ENCODE results near the gene CTNNBL1. TPM values are rescaled to one million over a fixed set of nuclear protein-coding genes. Genes with fewer than 3 reads are reported as not detected.
"Not testable (repeated sequence)": the region's sequence is repeated elsewhere in the genome, so short reads cannot be mapped to it uniquely, and the experiment has no call there.

The CTNNBL1 gene
- total RNA-seq, 2 donors from 2014 or later, result 43.6 to 47.7 TPM

DNA sequence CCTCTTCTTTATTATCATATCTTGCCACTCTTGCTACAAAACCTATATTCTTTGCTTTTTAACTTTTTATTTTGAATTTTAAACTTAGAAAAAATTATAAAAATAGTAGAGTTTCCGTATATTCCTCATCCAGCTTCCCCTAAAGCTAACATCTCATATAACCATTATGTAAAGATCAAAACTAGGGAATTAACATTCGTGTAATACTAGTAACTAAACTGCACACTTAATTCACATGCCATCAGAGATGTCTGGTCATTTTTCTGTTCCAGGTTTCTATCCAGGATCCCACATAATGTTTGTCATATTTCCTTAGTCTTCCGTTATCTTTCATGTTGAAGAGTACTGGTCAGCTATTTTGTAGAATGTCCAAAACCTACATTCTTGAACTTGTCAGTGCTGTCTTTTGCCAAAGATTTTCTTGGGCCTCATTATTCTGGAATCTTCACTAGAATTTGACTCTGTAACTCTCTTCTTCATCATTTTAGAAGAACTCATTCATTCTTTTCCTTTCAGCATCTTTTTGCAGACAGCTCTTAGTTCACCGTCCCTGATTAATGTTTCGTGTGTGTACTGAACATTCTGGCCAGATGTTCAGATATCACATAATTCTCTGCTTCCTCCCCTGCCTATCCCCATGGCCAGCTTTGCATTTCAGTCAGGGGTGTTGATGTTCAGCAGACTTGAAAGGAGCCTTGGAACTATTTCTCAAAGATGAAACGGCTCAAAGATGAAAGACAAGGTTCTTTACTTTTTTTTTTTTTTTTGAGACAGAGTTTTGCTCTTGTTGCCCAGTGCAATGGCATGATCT lies 9.4 kb downstream of the CTNNBL1 start:
- no peak overlapping the region for H3K4me3 Mint-ChIP-seq
- H3K36me3 Mint-ChIP-seq (ENCODE audit: low read depth), result peaks cover 2% of the 10 kb centered on the region
- no peaks in the 10 kb centered on the region for H3K9me3 ChIP-seq (ENCODE audit: control insufficient read depth, low read length, poor library complexity, severe bottlenecking)
- no peak for ATAC-seq
- DNase-seq, result no peak
- H3K4me1 Mint-ChIP-seq, result peaks cover 19% of the 10 kb centered on the region
- H3K27me3 Mint-ChIP-seq, result no peaks in the 10 kb centered on the region
- H3K27ac Mint-ChIP-seq, result no peak overlapping the region

DNA sequence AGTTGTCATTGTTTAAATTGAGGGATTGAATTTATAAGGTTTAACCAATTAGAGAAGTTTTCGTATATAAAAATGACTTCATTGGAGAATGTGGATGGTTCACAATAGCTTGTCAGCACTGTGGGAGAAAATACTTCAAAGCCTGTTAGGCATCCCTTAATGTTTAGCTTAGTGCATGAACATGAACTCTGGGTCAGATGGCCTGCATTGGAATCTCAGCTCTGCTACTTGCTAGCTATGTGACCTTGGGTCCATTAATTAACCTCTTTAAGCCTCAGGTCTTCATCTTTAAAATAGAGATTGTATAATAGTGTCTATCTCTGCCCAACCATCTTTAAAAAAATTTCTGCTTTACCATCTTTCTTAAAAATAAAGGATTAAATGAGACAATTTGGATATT lies 11.1 kb downstream of the CTNNBL1 start:
- Mint-ChIP-seq H3K27ac (no peak overlapping the region), H3K36me3 (ENCODE audit: low read depth) (no peaks in the 10 kb centered on the region), H3K4me1 (peaks cover 17% of the 10 kb centered on the region), H3K27me3 (no peaks in the 10 kb centered on the region), H3K4me3 (no peak overlapping the region)
- no peak for ATAC-seq
- no peak for DNase-seq
- no peaks in the 10 kb centered on the region for H3K9me3 ChIP-seq (ENCODE audit: control insufficient read depth, low read length, poor library complexity, severe bottlenecking)

DNA sequence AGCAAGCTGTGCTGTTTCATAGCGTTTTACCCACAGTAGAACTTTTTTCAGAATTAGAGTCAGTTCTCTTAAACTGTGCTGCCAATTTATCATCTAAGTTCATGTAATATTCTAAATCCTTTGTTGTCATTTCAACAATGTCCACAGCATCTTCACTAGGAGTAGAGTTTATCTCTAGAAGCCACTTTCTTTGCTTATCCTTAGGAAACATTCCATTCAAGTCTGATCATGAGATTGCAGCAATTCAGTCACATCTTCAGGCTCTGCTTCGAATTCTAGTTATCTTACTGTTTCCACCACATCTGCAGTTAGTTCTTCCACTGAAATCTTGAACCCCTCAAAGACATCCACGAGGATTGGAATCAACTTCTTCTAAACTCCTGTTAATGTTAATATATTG lies 12.5 kb downstream of the CTNNBL1 start:
- H3K27me3 Mint-ChIP-seq, result no peaks in the 10 kb centered on the region
- no peaks in the 10 kb centered on the region for H3K9me3 ChIP-seq (ENCODE audit: control insufficient read depth, low read length, poor library complexity, severe bottlenecking)
- H3K4me3 Mint-ChIP-seq, result no peak overlapping the region
- no peak for ATAC-seq
- H3K27ac Mint-ChIP-seq, result no peak overlapping the region
- no peaks in the 10 kb centered on the region for H3K36me3 Mint-ChIP-seq (ENCODE audit: low read depth)
- H3K4me1 Mint-ChIP-seq, result peaks cover 24% of the 10 kb centered on the region
- no peak for DNase-seq

DNA sequence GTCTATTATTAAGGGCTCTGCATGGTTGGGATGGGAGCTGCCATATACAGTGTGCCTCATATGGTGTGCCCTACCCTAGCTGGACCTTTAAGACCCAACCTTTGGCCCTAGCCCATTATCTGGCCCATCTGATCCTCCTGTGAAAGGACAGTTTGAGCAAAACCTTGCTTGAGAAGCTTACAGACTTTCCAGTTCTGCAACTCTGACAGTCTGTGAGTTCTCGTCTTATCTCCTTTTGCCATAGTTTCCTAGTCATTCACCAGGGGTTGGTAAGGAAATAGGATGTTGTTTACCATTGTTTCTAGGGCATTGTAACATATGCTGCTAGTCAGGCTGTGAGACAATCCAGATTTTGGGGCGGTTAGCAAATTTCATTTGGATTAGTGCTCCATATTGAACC lies 17.2 kb downstream of the CTNNBL1 start:
- Mint-ChIP-seq H3K4me3 (no peak overlapping the region), H3K27me3 (no peaks in the 10 kb centered on the region)
- ATAC-seq, result no peak

GRCh38 chr20:37711994-37712964 lies 18.4 kb downstream of the CTNNBL1 start:
- Mint-ChIP-seq H3K36me3 (ENCODE audit: low read depth) (peaks cover 4% of the 10 kb centered on the region), H3K27me3 (no peaks in the 10 kb centered on the region), H3K4me1 (peaks cover 42% of the 10 kb centered on the region), H3K4me3 (no peak overlapping the region), H3K27ac (peak overlapping the region; percentile 4)
- DNase-seq (no peak), ATAC-seq (no peak)
- H3K9me3 ChIP-seq (ENCODE audit: control insufficient read depth, low read length, poor library complexity, severe bottlenecking), result no peaks in the 10 kb centered on the region

More for the DNA sequence above, 17.2 kb downstream of the CTNNBL1 start:
- Mint-ChIP-seq H3K27ac (peak overlapping the region; percentile 4), H3K36me3 (ENCODE audit: low read depth) (peaks cover 4% of the 10 kb centered on the region), H3K4me1 (peaks cover 37% of the 10 kb centered on the region)
- DNase-seq, result no peak
- H3K9me3 ChIP-seq (ENCODE audit: control insufficient read depth, low read length, poor library complexity, severe bottlenecking), result no peaks in the 10 kb centered on the region

- ATAC-seq, result no peak
- H3K4me1 Mint-ChIP-seq, result peaks cover 37% of the 10 kb centered on the region
- H3K27ac Mint-ChIP-seq, result no peak overlapping the region
Measured at GRCh38 chr20:37713396-37713795, 19.6 kb downstream of the CTNNBL1 start.

DNA sequence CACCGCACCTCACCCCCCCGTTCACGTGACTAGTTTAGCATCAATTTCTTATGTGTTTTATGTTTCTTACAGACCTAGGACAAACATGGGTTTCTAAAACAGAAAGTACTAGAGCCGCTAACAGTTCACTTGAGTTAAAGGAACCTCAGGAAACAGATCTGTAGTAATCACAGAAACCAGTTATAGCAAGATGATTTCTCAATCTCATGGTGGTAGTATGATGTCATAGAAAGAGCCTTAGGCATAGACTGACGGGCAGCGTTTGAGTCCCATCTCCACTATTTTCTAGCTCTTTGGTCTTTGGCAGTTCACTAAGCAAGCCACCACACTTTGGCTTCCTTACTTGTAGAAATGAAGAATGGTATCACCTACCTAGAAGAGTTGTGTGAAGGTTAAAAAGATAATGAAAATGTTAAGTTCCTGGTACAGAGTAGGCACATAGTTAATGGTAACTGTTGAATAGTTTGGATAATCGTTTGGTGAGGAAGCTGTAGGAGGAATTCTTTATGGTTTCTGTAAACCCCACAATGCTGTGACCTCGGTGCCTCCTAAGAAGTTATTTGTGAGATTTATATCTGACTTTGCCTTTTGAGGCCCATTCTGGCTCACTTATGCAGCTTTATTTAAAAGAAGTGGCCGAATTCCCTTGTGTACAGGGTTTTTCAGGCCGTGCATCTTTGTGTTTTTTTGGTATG lies 21.3 kb downstream of the CTNNBL1 start:
- peaks cover 33% of the 10 kb centered on the region for H3K4me1 Mint-ChIP-seq

More at GRCh38 chr20:37713396-37713795, 19.6 kb downstream of the CTNNBL1 start:
- no peak for DNase-seq
- no peaks in the 10 kb centered on the region for H3K27me3 Mint-ChIP-seq
- H3K4me3 Mint-ChIP-seq, result no peak overlapping the region
- no peaks in the 10 kb centered on the region for H3K9me3 ChIP-seq (ENCODE audit: control insufficient read depth, low read length, poor library complexity, severe bottlenecking)
- peaks cover 4% of the 10 kb centered on the region for H3K36me3 Mint-ChIP-seq (ENCODE audit: low read depth)

GRCh38 chr20:37721751-37722150 lies 27.9 kb downstream of the CTNNBL1 start:
- no peak overlapping the region for H3K27ac Mint-ChIP-seq
- no peaks in the 10 kb centered on the region for H3K9me3 ChIP-seq (ENCODE audit: control insufficient read depth, low read length, poor library complexity, severe bottlenecking)
- no peak for ATAC-seq
- H3K27me3 Mint-ChIP-seq, result no peaks in the 10 kb centered on the region
- peaks cover 2% of the 10 kb centered on the region for H3K36me3 Mint-ChIP-seq (ENCODE audit: low read depth)
- peaks cover 18% of the 10 kb centered on the region for H3K4me1 Mint-ChIP-seq
- no peak for DNase-seq
- H3K4me3 Mint-ChIP-seq, result no peak overlapping the region

More for the DNA sequence above, 21.3 kb downstream of the CTNNBL1 start:
- ATAC-seq, result no peak
- H3K27me3 Mint-ChIP-seq, result no peaks in the 10 kb centered on the region
- no peak for DNase-seq
- H3K36me3 Mint-ChIP-seq (ENCODE audit: low read depth), result peaks cover 6% of the 10 kb centered on the region
- H3K9me3 ChIP-seq (ENCODE audit: control insufficient read depth, low read length, poor library complexity, severe bottlenecking), result no peaks in the 10 kb centered on the region
- no peak overlapping the region for H3K4me3 Mint-ChIP-seq
- H3K27ac Mint-ChIP-seq, result no peak overlapping the region

DNA sequence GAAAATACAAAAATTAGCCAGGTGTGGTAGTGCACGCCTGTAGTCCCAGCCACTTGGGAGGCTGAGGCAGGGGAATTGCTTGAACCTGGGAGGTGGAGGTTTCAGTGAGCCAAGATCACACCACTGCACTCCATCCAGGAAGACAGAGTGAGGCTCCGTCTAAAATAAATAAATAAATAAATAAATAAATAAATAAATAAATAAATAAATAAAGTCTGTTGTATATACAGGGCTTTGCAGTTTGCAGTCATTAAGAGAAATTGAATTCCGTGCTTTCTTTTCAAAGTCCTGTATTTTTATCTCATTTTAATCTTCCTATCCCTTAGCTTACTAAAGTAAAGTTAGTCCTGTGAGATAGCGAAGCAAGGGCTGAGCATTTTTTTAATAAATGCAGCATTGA lies 28.5 kb downstream of the CTNNBL1 start:
- H3K27ac Mint-ChIP-seq; H3K9me3 ChIP-seq (ENCODE audit: control insufficient read depth, low read length, poor library complexity, severe bottlenecking); H3K36me3 Mint-ChIP-seq (ENCODE audit: low read depth); DNase-seq; H3K4me3 Mint-ChIP-seq; ATAC-seq; H3K27me3 Mint-ChIP-seq: not testable (repeated sequence)
- peaks cover 15% of the 10 kb centered on the region for H3K4me1 Mint-ChIP-seq

DNA sequence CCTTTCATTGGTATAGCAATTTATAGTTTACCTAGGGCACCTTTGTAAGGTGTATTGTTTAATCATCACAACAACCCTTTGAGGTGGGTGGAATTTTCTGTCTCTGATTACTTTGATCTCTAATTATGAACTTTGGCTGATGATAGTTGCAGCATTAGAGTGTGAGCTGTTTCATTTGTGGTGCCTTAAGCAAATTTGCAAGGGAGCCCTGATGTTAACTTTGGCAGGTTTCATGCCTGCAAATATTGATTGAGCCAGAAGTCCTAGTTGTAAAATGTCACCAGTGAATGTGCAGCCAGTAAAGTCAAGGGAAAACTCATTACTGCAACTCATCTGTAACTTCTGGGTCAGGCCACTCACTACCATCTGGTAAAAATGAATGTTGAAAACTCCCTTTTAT lies 29.8 kb downstream of the CTNNBL1 start:
- DNase-seq (no peak), ATAC-seq (no peak)
- Mint-ChIP-seq H3K27ac (no peak overlapping the region), H3K27me3 (no peaks in the 10 kb centered on the region), H3K4me1 (peaks cover 20% of the 10 kb centered on the region), H3K36me3 (ENCODE audit: low read depth) (peaks cover 2% of the 10 kb centered on the region), H3K4me3 (no peak overlapping the region)
- H3K9me3 ChIP-seq (ENCODE audit: control insufficient read depth, low read length, poor library complexity, severe bottlenecking), result no peaks in the 10 kb centered on the region

GRCh38 chr20:37725165-37725564 lies 31.3 kb downstream of the CTNNBL1 start:
- H3K9me3 ChIP-seq (ENCODE audit: control insufficient read depth, low read length, poor library complexity, severe bottlenecking), result no peaks in the 10 kb centered on the region
- DNase-seq (no peak), ATAC-seq (no peak)
- Mint-ChIP-seq H3K27me3 (no peaks in the 10 kb centered on the region), H3K4me1 (peaks cover 22% of the 10 kb centered on the region), H3K36me3 (ENCODE audit: low read depth) (peaks cover 2% of the 10 kb centered on the region), H3K27ac (no peak overlapping the region), H3K4me3 (no peak overlapping the region)

DNA sequence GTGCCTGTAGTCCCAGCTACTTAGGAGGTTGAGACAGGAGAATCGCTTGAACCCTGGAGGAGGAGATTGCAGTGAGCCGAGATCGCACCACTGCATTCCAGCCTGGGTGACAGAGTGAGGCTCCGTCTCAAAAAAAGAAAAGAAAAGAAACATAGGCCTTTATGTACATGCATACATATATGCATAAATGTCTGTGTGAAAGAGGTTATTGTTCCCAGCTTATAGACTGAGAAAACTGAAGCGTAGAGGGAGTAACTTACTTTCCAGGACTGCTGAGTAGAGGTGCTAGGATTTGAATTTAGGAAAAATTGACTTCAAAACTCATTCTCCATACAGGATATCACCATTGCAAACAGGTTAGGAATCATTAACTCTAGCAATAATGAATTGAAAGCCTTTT lies 32.0 kb downstream of the CTNNBL1 start:
- Mint-ChIP-seq H3K36me3 (ENCODE audit: low read depth) (peaks cover 2% of the 10 kb centered on the region), H3K4me1 (peaks cover 22% of the 10 kb centered on the region), H3K27ac (no peak overlapping the region), H3K4me3 (no peak overlapping the region), H3K27me3 (no peaks in the 10 kb centered on the region)
- no peak for ATAC-seq
- no peak for DNase-seq
- no peaks in the 10 kb centered on the region for H3K9me3 ChIP-seq (ENCODE audit: control insufficient read depth, low read length, poor library complexity, severe bottlenecking)

- H3K4me3 Mint-ChIP-seq, result no peak overlapping the region
- no peak overlapping the region for H3K27ac Mint-ChIP-seq
- H3K36me3 Mint-ChIP-seq (ENCODE audit: low read depth), result peaks cover 2% of the 10 kb centered on the region
- no peaks in the 10 kb centered on the region for H3K9me3 ChIP-seq (ENCODE audit: control insufficient read depth, low read length, poor library complexity, severe bottlenecking)
- DNase-seq (no peak), ATAC-seq (no peak)
- no peaks in the 10 kb centered on the region for H3K27me3 Mint-ChIP-seq
- H3K4me1 Mint-ChIP-seq, result peaks cover 22% of the 10 kb centered on the region
Measured at GRCh38 chr20:37726321-37726720, 32.5 kb downstream of the CTNNBL1 start.

Data from T-helper 17 cell (primary cell).